A673 (cell line): ENCODE results near the gene LMNB1.
"Not testable (repeated sequence)": the region's sequence is repeated elsewhere in the genome, so short reads cannot be mapped to it uniquely, and the experiment has no call there.

ENCODE experiments used
- CTCF ChIP-seq: fragments of 300-800, 200-600 bp; sonication (generic); conservative IDR thresholded peaks from 2 replicates; pipeline ENCODE4 v1.5.1; 2017; ENCODE audit warnings: low read depth, mild to moderate bottlenecking, antibody characterized with exemption, low read length, moderate library complexity, mixed read lengths
- EZH2 ChIP-seq: fragments of 200-600 bp; sonication (generic); IDR thresholded peaks from 2 replicates; pipeline ENCODE4 v1.6.1; 2017; ENCODE audit warnings: borderline replicate concordance, low read depth, mild to moderate bottlenecking, mixed read lengths, antibody characterized with exemption, low read length; ENCODE audit not compliant: poor library complexity, severe bottlenecking

GRCh38 chr5:126774595-126774994, 2.3 kb upstream of the LMNB1 start:
- not testable (repeated sequence) for TF ChIP-seq CTCF, EZH2
